GM19238 (cell line): ENCODE measurements around the gene FMO5.
"Not testable (repeated sequence)": the region's sequence is repeated elsewhere in the genome, so short reads cannot be mapped to it uniquely, and the experiment has no call there.

Experiments
- DNase-seq: peaks from one replicate; pipeline ENCODE4 v3.0.0; 2011; ENCODE audit warnings: low spot score; ENCODE audit not compliant: insufficient read length

The FMO5 gene

GRCh38 chr1:147238925-147239820 lies 14.0 kb upstream of the FMO5 start:
- no peak for DNase-seq

DNA sequence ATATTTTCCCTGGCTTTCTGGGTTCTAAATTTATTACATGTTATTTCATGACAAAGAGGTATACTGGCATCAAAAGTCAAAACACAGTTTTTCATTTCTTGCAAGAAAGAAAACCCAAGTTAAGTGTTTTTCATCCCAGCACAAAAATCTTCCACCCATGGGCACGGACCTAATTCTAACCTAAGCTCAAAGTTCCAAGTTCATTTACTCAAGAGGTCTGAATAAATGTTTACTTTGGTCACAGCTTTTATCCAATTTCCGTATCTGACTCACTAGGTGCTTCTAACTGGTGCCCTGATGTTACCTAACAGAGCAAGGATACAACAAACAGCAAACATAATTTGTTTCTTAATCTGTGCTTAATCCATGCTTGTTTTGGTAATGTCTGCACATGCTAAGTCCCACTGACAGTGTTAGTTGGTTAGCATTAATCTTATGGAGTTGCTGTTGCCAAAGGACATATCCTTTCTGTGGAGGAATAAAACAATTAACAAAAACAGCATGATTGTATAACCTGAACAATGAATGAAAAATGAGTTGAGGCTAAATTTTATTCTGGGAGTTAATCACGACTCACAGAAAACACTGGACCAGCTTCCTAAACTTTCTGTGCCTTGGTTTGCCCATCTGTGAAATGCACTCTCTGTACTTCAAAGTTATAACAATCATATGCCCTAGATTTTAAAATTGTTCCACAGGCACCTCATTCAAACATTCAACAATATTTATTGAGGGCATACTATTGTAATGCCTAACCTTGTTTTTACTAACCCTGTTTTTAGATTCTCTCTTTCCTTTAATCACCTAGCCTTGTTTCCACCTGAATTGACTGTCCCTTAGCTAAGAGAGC lies 13.1 kb upstream of the FMO5 start:
- DNase-seq = no peak

GRCh38 chr1:147236959-147237791 lies 12.0 kb upstream of the FMO5 start:
- DNase-seq = no peak

GRCh38 chr1:147236448-147236847 lies 11.3 kb upstream of the FMO5 start:
- DNase-seq = no peak

DNA sequence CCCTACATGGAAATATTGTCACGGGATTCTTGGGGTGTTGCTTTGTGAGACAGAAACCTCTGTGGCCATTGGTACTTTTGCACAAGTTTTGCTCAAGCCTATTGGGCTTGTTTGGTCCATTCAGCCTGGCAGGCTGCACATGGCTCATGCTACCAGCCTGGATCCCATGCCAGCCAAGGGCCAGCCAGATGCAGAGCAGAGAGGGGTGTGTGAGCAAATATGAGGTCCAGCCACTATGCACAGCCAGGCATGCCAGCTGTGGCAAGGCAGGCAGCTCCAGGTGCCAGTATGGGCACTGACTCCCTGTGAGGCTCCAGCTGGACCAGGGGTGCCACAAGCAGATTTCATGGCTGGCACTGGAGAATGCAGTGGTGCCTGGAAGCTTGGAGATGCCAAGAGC lies 10.7 kb upstream of the FMO5 start:
- no peak for DNase-seq

DNA sequence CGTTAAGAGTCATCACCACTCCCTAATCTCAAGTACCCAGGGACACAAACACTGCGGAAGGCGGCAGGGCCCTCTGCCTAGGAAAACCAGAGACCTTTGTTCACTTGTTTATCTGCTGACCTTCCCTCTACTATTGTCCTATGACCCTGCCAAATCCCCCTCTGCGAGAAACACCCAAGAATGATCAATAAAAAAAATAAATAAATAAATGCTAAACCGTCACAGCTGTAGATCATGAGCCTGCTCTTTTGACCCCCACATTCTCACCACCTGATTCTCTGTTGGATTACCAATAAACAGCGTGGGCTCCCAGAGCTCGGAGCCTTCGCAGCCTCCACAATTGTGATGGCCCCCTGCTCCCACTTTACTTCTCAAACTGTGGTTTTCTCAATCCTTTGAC lies 8.8 kb upstream of the FMO5 start:
- DNase-seq = not testable (repeated sequence)

- not testable (repeated sequence) for DNase-seq
Observed at GRCh38 chr1:147231032-147231431, 5.9 kb upstream of the FMO5 start.

GRCh38 chr1:147223740-147224615 lies 1.2 kb downstream of the FMO5 start:
- no peak for DNase-seq

DNA sequence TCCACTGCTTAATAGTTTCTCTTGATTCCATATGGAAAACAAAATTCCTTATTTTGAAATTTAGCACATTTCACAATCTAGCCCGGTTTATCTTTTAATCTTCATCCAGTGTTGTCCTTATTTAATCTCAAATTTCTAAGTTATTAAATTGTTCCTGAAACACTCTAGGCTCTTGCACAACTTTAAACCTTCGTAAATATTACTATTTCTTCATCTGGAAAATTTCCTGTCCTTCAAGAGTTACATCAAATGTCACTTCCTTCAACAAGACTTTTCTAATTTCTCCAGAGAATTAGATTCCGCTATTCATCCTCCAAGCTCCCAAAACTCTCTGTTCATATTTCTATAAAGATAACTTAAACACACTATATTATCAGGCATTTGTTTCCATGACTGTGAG lies 6.5 kb downstream of the FMO5 start:
- DNase-seq = no peak

GRCh38 chr1:147217141-147217540 lies 8.0 kb downstream of the FMO5 start:
- DNase-seq = no peak

- DNase-seq = no peak
Observed at GRCh38 chr1:147216124-147216523, 9.0 kb downstream of the FMO5 start.

GRCh38 chr1:147215540-147215916 lies 9.6 kb downstream of the FMO5 start:
- no peak for DNase-seq

DNA sequence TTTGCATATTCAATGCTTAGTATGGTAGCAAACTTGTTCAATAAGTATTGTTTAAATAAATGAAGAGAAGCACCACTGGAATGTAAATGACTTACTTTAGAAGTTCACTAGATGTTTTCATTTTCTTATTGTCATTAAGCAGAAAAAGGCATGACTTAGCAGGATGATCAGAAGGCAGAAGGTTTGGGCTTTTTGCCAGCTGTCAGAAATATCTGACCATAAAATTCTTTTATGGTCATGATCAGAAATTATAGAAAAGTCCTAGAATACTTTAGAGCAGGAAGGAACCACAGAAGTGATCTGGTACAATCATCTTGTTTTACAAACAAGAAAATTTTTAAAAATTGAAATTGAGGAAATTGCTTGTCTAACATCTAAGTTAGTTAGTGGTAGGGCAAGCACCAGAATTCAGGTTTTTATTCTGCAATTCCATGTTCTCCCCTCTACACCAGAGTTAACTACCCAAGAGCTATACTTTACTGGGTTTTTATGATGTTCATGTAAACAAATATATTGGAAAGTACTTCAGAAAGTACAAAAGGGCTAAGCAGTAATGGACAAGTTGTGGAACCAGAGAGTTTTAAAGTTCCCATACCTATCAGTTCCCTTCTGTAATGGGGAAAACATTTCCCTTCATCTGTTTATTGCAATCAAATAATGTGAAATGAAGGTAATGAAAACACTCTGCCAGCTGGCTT lies 10.1 kb downstream of the FMO5 start:
- DNase-seq = no peak

GRCh38 chr1:147214325-147214724 lies 10.8 kb downstream of the FMO5 start:
- DNase-seq = no peak

- DNase-seq = no peak
Observed at GRCh38 chr1:147213271-147213670, 11.9 kb downstream of the FMO5 start.

GRCh38 chr1:147211577-147211976 lies 13.6 kb downstream of the FMO5 start:
- DNase-seq = no peak

GRCh38 chr1:147210987-147211386 lies 14.2 kb downstream of the FMO5 start:
- no peak for DNase-seq

- DNase-seq = no peak
Observed at GRCh38 chr1:147209825-147210821, 15.0 kb downstream of the FMO5 start.

GRCh38 chr1:147208619-147209018 lies 16.5 kb downstream of the FMO5 start:
- DNase-seq = no peak
